ENCODE results near the gene KBTBD13. TPM values are rescaled to one million over a fixed set of nuclear protein-coding genes. Genes with fewer than 3 reads are reported as not detected.

Gene KBTBD13
- total and polyA plus RNA-seq, 2 experiments from 2014 or later = not detected

- TF ChIP-seq, protein P1, sequence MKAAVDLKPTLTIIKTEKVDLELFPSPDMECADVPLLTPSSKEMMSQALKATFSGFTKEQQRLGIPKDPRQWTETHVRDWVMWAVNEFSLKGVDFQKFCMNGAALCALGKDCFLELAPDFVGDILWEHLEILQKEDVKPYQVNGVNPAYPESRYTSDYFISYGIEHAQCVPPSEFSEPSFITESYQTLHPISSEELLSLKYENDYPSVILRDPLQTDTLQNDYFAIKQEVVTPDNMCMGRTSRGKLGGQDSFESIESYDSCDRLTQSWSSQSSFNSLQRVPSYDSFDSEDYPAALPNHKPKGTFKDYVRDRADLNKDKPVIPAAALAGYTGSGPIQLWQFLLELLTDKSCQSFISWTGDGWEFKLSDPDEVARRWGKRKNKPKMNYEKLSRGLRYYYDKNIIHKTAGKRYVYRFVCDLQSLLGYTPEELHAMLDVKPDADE (IDR thresholded peaks at IDR 0.05) = no peak
- no peak for TF ChIP-seq ZNF331 (CRISPR knock-in tag; IDR thresholded peaks at IDR 0.05; ENCODE audit: low read depth)
- TF ChIP-seq CREB1 (CRISPR knock-in tag; IDR thresholded peaks at IDR 0.05; ENCODE audit: low read depth) = no peak
Observed at GRCh38 chr15:65105038-65105437, 28.5 kb downstream of the KBTBD13 start (continued).

DNA sequence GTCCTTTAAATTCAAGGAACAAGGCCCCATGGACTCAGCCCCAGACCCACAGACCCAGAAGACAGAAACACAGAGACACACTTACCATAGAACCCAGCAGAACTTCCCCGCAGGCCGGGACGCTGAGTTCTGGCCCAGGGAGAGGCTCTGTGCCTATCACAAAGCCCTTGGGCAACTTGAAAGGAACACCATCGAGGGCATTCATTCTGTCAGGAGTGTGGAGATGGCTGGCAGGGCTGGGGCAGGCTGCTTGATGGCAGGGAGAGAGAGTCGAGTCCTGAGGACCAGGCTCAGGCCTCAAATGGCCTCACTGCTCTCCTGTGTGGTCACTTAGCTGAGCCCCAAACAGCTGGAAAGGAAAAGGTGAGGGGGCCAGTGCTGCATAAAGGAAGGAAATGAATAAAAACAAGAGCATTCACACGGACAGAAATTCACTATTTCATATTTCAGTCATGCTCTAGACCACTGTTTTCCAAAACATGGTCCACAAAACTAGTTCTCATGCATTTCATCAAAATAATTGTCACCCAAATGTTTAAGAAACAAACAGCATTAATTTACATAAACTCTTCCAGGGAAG, 29.6 kb downstream of the KBTBD13 start:
- H3F3A ChIP-seq (replicated peaks; ENCODE audit: low read depth) = 0 out of 2 replicates have a peak, but pooled peaks cover 3% of the 10 kb centered on the region
- ATAC-seq = no peak
- no peaks in the 10 kb centered on the region; the same call in 1 of the 2 replicates for H4K20me1 ChIP-seq (replicated peaks; ENCODE audit: insufficient read depth)
- H3K4me1 Mint-ChIP-seq = peaks cover 4% of the 10 kb centered on the region; the same call in 1 of the 3 replicates
- H3K27ac ChIP-seq (ENCODE audit: low read depth) = no peak overlapping the region
- H3K4me3 ChIP-seq = no peak overlapping the region
- no peak overlapping the region for H2AFZ ChIP-seq
- H3K9me3 Mint-ChIP-seq = no peaks in the 10 kb centered on the region
- no peak overlapping the region for H3K4me3 Mint-ChIP-seq
- H3K27ac Mint-ChIP-seq = 0 out of 2 replicates have a peak overlapping the region, but pooled peaks have one; percentile 23
- H3K27me3 Mint-ChIP-seq (ENCODE audit: insufficient read depth, low read depth, poor library complexity) = peaks cover 11% of the 10 kb centered on the region
- no peaks in the 10 kb centered on the region for H3K79me2 ChIP-seq (replicated peaks; ENCODE audit: insufficient read depth)
- TF ChIP-seq, protein P2, sequence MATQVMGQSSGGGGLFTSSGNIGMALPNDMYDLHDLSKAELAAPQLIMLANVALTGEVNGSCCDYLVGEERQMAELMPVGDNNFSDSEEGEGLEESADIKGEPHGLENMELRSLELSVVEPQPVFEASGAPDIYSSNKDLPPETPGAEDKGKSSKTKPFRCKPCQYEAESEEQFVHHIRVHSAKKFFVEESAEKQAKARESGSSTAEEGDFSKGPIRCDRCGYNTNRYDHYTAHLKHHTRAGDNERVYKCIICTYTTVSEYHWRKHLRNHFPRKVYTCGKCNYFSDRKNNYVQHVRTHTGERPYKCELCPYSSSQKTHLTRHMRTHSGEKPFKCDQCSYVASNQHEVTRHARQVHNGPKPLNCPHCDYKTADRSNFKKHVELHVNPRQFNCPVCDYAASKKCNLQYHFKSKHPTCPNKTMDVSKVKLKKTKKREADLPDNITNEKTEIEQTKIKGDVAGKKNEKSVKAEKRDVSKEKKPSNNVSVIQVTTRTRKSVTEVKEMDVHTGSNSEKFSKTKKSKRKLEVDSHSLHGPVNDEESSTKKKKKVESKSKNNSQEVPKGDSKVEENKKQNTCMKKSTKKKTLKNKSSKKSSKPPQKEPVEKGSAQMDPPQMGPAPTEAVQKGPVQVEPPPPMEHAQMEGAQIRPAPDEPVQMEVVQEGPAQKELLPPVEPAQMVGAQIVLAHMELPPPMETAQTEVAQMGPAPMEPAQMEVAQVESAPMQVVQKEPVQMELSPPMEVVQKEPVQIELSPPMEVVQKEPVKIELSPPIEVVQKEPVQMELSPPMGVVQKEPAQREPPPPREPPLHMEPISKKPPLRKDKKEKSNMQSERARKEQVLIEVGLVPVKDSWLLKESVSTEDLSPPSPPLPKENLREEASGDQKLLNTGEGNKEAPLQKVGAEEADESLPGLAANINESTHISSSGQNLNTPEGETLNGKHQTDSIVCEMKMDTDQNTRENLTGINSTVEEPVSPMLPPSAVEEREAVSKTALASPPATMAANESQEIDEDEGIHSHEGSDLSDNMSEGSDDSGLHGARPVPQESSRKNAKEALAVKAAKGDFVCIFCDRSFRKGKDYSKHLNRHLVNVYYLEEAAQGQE (IDR thresholded peaks at IDR 0.05; ENCODE audit: unreplicated experiment) = no peak
- TF ChIP-seq POLR2AphosphoS5 (IDR thresholded peaks at IDR 0.05; ENCODE audit: low read depth) = no peak
- TF ChIP-seq JUNB (IDR thresholded peaks at IDR 0.05; ENCODE audit: unreplicated experiment) = no peak
- H3K27me3 ChIP-seq (ENCODE audit: insufficient read depth) = peaks cover 13% of the 10 kb centered on the region
- no peak overlapping the region for H3K4me2 ChIP-seq
- no peaks in the 10 kb centered on the region for H3K36me3 Mint-ChIP-seq (ENCODE audit: low read depth)
- DNase-seq (ENCODE audit: low spot score) = no peak
- H3K9me2 ChIP-seq (ENCODE audit: insufficient read depth) = no peaks in the 10 kb centered on the region
- H3K4me1 ChIP-seq (ENCODE audit: insufficient read depth) = peaks cover 5% of the 10 kb centered on the region; the same call in 1 of the 2 replicates
- H3K36me3 ChIP-seq (ENCODE audit: insufficient read depth) = no peaks in the 10 kb centered on the region

DNA sequence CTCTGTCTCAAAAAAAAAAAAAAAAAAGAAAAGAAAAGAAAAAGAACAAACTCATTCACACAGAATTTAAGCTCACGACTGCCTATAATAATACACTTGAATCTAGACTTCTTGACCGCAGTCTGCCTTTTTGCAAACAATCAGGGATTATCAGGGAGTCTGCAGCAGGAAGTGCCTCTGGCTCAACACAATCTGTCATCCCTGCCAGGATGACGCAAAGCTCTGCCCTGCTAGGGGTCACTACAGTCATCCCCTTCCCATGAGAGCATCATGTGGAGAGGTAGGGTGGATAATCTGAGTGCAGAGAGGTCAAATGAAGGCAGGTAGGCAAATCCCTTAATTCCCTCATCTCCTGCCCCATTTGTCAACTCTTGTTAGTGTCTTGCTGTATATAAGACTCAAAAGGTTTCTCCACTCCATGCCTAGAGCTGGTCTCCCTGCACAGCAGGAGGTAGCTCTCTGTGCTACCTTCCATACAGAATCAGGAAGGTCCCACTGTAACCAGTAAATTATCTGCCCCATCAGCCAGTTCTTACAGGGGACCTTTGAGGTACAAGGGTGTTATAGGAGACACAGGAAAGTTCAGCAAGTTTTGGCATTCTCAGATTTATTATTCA, 34.2 kb downstream of the KBTBD13 start:
- no peak overlapping the region for H2AFZ ChIP-seq
- H3K36me3 ChIP-seq (ENCODE audit: insufficient read depth) = no peaks in the 10 kb centered on the region
- DNase-seq (ENCODE audit: low spot score) (no peak), ATAC-seq (peak; percentile 56)
- no peaks in the 10 kb centered on the region for H3K4me1 Mint-ChIP-seq
- no peak overlapping the region for H3K4me3 Mint-ChIP-seq
- H3K9me2 ChIP-seq (ENCODE audit: insufficient read depth) = no peaks in the 10 kb centered on the region
- H3F3A ChIP-seq (replicated peaks; ENCODE audit: low read depth) = 0 out of 2 replicates have a peak, but pooled peaks cover 3% of the 10 kb centered on the region
- no peaks in the 10 kb centered on the region for H3K27me3 Mint-ChIP-seq (ENCODE audit: insufficient read depth, low read depth, poor library complexity)
- H3K79me2 ChIP-seq (replicated peaks; ENCODE audit: insufficient read depth) = no peaks in the 10 kb centered on the region
- H3K4me3 ChIP-seq = no peak overlapping the region
- no peaks in the 10 kb centered on the region for H4K20me1 ChIP-seq (replicated peaks; ENCODE audit: insufficient read depth)
- no peaks in the 10 kb centered on the region; the same call in 1 of the 3 replicates for H3K36me3 Mint-ChIP-seq (ENCODE audit: low read depth)
- no peak overlapping the region for H3K4me2 ChIP-seq
- no peak overlapping the region for H3K27ac ChIP-seq (ENCODE audit: low read depth)
- TF ChIP-seq, protein P2 (IDR thresholded peaks at IDR 0.05; ENCODE audit: unreplicated experiment) = no peak
- TF ChIP-seq, protein P3, sequence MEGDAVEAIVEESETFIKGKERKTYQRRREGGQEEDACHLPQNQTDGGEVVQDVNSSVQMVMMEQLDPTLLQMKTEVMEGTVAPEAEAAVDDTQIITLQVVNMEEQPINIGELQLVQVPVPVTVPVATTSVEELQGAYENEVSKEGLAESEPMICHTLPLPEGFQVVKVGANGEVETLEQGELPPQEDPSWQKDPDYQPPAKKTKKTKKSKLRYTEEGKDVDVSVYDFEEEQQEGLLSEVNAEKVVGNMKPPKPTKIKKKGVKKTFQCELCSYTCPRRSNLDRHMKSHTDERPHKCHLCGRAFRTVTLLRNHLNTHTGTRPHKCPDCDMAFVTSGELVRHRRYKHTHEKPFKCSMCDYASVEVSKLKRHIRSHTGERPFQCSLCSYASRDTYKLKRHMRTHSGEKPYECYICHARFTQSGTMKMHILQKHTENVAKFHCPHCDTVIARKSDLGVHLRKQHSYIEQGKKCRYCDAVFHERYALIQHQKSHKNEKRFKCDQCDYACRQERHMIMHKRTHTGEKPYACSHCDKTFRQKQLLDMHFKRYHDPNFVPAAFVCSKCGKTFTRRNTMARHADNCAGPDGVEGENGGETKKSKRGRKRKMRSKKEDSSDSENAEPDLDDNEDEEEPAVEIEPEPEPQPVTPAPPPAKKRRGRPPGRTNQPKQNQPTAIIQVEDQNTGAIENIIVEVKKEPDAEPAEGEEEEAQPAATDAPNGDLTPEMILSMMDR (conservative IDR thresholded peaks at IDR 0.05; ENCODE audit: low read depth in 2 of 2) = peak in 1 of 2 experiments; percentile 34; a peak in 1 of 4 replicates
- no peaks in the 10 kb centered on the region for H3K4me1 ChIP-seq (ENCODE audit: insufficient read depth)
- H3K27ac Mint-ChIP-seq = no peak overlapping the region
- H3K9me3 Mint-ChIP-seq = no peaks in the 10 kb centered on the region
- H3K27me3 ChIP-seq (ENCODE audit: insufficient read depth) = no peaks in the 10 kb centered on the region
